Endometrium (tissue), 2 donors: Measurements from ENCODE around the gene MPDU1.
"Not testable (repeated sequence)": the region's sequence is repeated elsewhere in the genome, so short reads cannot be mapped to it uniquely, and the experiment has no call there.

Experiments
- FAIRE-seq: peaks from 2 replicates; lab custom pipeline; 2012; peaks lifted over from hg19 to GRCh38; lab: Jason Lieb, UNC
- donor health status: control.
- donor health status: control.

MPDU1 gene

GRCh38 chr17:7580604-7581575 is 2.8 kb upstream of the MPDU1 start:
- FAIRE-seq = no peak

- no peak for FAIRE-seq
These were observed 1.0 kb upstream of the MPDU1 start for GRCh38 chr17:7582396-7583252.

- no peak for FAIRE-seq
These were observed 3.2 kb downstream of the MPDU1 start for GRCh38 chr17:7586673-7587419.

GRCh38 chr17:7587420-7588151 is 3.9 kb downstream of the MPDU1 start:
- FAIRE-seq = no peak

GRCh38 chr17:7588553-7589203 is 5.0 kb downstream of the MPDU1 start:
- no peak for FAIRE-seq

- FAIRE-seq = no peak
These were observed 5.7 kb downstream of the MPDU1 start for GRCh38 chr17:7589204-7589868.

GRCh38 chr17:7589891-7590691 is 6.4 kb downstream of the MPDU1 start, which contains the start of gene SOX15:
SOX15 (minus strand) TSS chr17:7590094; CDS start chr17:7589676, 418 bp downstream.
- no peak for FAIRE-seq

- FAIRE-seq = no peak
These were observed 7.1 kb downstream of the MPDU1 start for GRCh38 chr17:7590743-7591142.

- no peak for FAIRE-seq
These were observed 7.9 kb downstream of the MPDU1 start for GRCh38 chr17:7591596-7591995.

GRCh38 chr17:7592422-7593021 is 8.9 kb downstream of the MPDU1 start:
- FAIRE-seq = no peak

- FAIRE-seq = no peak
These were observed 9.6 kb downstream of the MPDU1 start for GRCh38 chr17:7593296-7593695.

GRCh38 chr17:7597561-7597960 is 13.9 kb downstream of the MPDU1 start:
- not testable (repeated sequence) for FAIRE-seq

- no peak for FAIRE-seq
These were observed 22.6 kb downstream of the MPDU1 start for GRCh38 chr17:7606280-7606679.

GRCh38 chr17:7610641-7611040 is 27.0 kb downstream of the MPDU1 start:
- no peak for FAIRE-seq

- no peak for FAIRE-seq
These were observed 28.1 kb downstream of the MPDU1 start for GRCh38 chr17:7611635-7612293.

GRCh38 chr17:7612294-7612640 is 28.6 kb downstream of the MPDU1 start:
- no peak for FAIRE-seq

GRCh38 chr17:7613769-7614424 is 30.2 kb downstream of the MPDU1 start:
- FAIRE-seq = no peak
